GM19025 (cell line): Measurements from ENCODE around the gene SAC3D1.

Experiments
- ATAC-seq: cut with Tn5 transposase; IDR thresholded peaks from one replicate; pipeline ENCODE4 v1.9.1; 2021; ENCODE audit warnings: mild to moderate bottlenecking, low read depth, moderate library complexity; ENCODE audit not compliant: unreplicated experiment

The SAC3D1 gene

DNA sequence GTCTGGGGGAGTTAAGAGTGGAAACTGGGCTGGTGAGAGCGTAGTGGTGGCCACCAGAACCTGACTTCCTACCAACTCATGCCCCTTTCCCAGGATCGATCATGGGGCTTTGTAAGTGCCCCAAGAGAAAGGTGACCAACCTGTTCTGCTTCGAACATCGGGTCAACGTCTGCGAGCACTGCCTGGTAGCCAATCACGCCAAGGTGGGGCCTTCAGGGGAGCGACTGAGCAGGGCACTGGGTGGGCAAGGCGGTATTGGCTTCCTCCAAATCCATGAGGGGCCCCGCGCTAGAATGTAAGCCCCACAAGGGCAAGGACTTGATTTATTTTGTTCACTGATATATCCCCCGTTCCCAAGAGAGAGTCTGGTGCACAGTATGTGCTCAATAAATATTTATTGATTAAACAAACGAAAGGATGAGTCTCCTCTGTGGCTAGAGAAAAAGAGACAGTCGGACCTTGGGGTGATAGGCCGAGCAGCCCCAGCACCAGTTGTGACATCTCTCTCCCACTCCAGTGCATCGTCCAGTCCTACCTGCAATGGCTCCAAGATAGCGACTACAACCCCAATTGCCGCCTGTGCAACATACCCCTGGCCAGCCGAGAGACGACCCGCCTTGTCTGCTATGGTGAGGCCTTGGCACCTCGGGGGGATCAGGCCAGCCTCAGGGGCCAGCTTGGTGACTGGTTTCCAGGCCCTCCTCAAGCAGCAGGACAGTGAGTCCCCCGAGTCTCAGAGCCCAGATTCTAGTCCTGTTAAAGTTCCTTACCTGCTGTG, 43.8 kb downstream of the SAC3D1 start:
- no peak for ATAC-seq

DNA sequence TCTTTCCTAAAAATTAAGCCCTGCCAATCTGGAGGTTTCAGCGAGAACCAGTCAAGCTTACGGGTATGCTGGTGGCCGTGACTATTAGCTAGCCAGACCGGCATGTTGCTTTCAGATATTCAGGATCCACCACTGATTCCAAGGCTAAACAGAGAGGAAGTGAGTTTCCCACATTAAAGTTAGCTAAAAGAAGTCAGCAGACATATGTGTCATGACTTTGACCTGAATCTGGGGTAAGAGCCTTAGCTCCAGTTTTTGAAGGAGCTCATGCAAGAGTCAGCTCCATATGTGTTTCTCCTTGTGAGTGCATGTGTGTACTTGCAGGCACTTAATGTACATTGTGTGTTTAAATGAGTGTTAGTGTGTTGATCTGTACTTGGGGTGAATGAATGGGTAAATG, 44.4 kb downstream of the SAC3D1 start:
- ATAC-seq, result no peak

- no peak for ATAC-seq
These were observed 45.8 kb downstream of the SAC3D1 start for GRCh38 chr11:65086809-65087208.

GRCh38 chr11:65087216-65087615, 46.2 kb downstream of the SAC3D1 start:
- no peak for ATAC-seq

GRCh38 chr11:65087827-65088226, 46.8 kb downstream of the SAC3D1 start:
- ATAC-seq, result no peak

- ATAC-seq, result no peak
These were observed 48.6 kb downstream of the SAC3D1 start for GRCh38 chr11:65089621-65090020.

- ATAC-seq, result no peak
These were observed 49.6 kb downstream of the SAC3D1 start for GRCh38 chr11:65090628-65091027.
